Naive thymus-derived CD4-positive, alpha-beta T cell (primary cell): ENCODE results near the gene CCDC149. TPM values are rescaled to one million over a fixed set of nuclear protein-coding genes. Genes with fewer than 3 reads are reported as not detected.
A peak's percentile ranks its signal among the peaks of the same experiment; 100 is the strongest.

Source experiments
- ATAC-seq: fragments of 150-1000 bp; cut with Tn5 transposase; 2 replicates; pipeline ENCODE4 v1.10.0; 2021; ENCODE audit warnings: mild to moderate bottlenecking, moderate library complexity
- CTCF ChIA-PET: fragments of 350-600 bp; sonication (Branson Sonifier 250); formaldehyde crosslinking; loops from one replicate; lab custom pipeline; 2021; ENCODE audit warnings: antibody characterized with exemption; lab: Charles Lee
- POLR2A ChIA-PET: fragments of 350-600 bp; sonication (Branson Sonifier 250); formaldehyde crosslinking; loops from one replicate; lab custom pipeline; 2021; ENCODE audit warnings: antibody characterized with exemption, inconsistent platforms; lab: Charles Lee
- DNase-seq, 9 donors: peaks; one replicate each; pipeline versions ENCODE4 v3.0.0 to v3.0.0-alpha.2; 2020 to 2022; ENCODE audit warnings: mixed read lengths in 1 of 9
- H3K27ac ChIP-seq: one replicate; pipeline ENCODE4 v1.7.0; 2013; ENCODE audit warnings: mild to moderate bottlenecking, low read depth, low read length, moderate library complexity
- H3K27me3 ChIP-seq, 2 donors: one replicate each; pipeline ENCODE4 v1.7.0; 2013; ENCODE audit warnings: low read length in 2 of 2, mild to moderate bottlenecking in 2 of 2, moderate library complexity in 2 of 2; ENCODE audit not compliant: control insufficient read depth in 2 of 2, insufficient read depth in 2 of 2
- H3K36me3 ChIP-seq, 3 experiments: 1 replicate in 2 of 3; 2 replicates in 1 of 3; pipeline ENCODE4 v1.7.0; 2013; ENCODE audit warnings: low read length in 3 of 3, mild to moderate bottlenecking in 3 of 3, moderate library complexity in 1 of 3; ENCODE audit not compliant: insufficient read depth in 3 of 3, control insufficient read depth in 2 of 3
- H3K4me1 ChIP-seq, 2 donors: one replicate each; pipeline ENCODE4 v1.7.0; 2013; ENCODE audit warnings: low read length in 2 of 2, mild to moderate bottlenecking in 2 of 2, moderate library complexity in 1 of 2; ENCODE audit not compliant: control insufficient read depth in 2 of 2, insufficient read depth in 2 of 2
- H3K4me3 ChIP-seq: 2 replicates; pipeline ENCODE4 v1.7.0; 2013; ENCODE audit warnings: mild to moderate bottlenecking, low read length
- H3K9me3 ChIP-seq, 3 experiments: 1 replicate in 2 of 3; 2 replicates in 1 of 3; pipeline ENCODE4 v1.7.0; 2013; ENCODE audit warnings: low read length in 3 of 3; ENCODE audit not compliant: control insufficient read depth in 2 of 3
- H3K27ac Mint-ChIP-seq, 9 donors: one replicate each; pipeline ENCODE4 v1.8.0; 2020 to 2022; ENCODE audit warnings: mixed read lengths in 9 of 9, mild to moderate bottlenecking in 8 of 9, moderate library complexity in 5 of 9, inconsistent platforms in 2 of 9
- H3K27me3 Mint-ChIP-seq, 5 donors: one replicate each; pipeline ENCODE4 v1.8.0; 2021 to 2022; ENCODE audit warnings: mixed read lengths in 5 of 5, mild to moderate bottlenecking in 1 of 5
- H3K36me3 Mint-ChIP-seq, 5 donors: one replicate each; pipeline ENCODE4 v1.8.0; 2020 to 2022; ENCODE audit warnings: mixed read lengths in 5 of 5, mild to moderate bottlenecking in 3 of 5, inconsistent platforms in 1 of 5
- H3K4me1 Mint-ChIP-seq, 7 donors: one replicate each; pipeline ENCODE4 v1.8.0; 2020 to 2022; ENCODE audit warnings: mixed read lengths in 7 of 7, mild to moderate bottlenecking in 3 of 7, inconsistent platforms in 1 of 7
- H3K4me3 Mint-ChIP-seq, 10 donors: one replicate each; pipeline ENCODE4 v1.8.0; 2020 to 2022; ENCODE audit warnings: mild to moderate bottlenecking in 10 of 10, mixed read lengths in 10 of 10, moderate library complexity in 6 of 10, inconsistent platforms in 2 of 10
- H3K9me3 Mint-ChIP-seq, 11 donors: one replicate each; pipeline ENCODE4 v1.8.0; 2020 to 2022; ENCODE audit warnings: mixed read lengths in 11 of 11, mild to moderate bottlenecking in 4 of 11, inconsistent platforms in 1 of 11, moderate library complexity in 1 of 11
- intact Hi-C, 2 donors: fragments of 100-400 bp; cut with micrococcal nuclease; formaldehyde crosslinking; loops; one replicate each; pipeline ENCODE4 v1.15.1; 2023
- polyA plus RNA-seq, 2 donors: library from polyadenylated mRNA; unstranded; fragments of 300-500 nt; fragmentation: Illumina TruSeq; gene quantifications; one replicate each; pipeline ENCODE4 v1.2.3, GENCODE V29; 2021
- total RNA-seq, 6 experiments: library from RNA in 5 of 6; stranded (reverse) in 5 of 6; gene quantifications; 1 replicate in 5 of 6; 2 replicates in 1 of 6; pipeline ENCODE4 v1.2.3 and lab custom pipeline; 2021 to 2026

CCDC149 gene
- total and polyA plus RNA-seq, 7 experiments from 2014 or later = 0.19 to 6.7 (median 0.36) TPM; not detected in 3

DNA sequence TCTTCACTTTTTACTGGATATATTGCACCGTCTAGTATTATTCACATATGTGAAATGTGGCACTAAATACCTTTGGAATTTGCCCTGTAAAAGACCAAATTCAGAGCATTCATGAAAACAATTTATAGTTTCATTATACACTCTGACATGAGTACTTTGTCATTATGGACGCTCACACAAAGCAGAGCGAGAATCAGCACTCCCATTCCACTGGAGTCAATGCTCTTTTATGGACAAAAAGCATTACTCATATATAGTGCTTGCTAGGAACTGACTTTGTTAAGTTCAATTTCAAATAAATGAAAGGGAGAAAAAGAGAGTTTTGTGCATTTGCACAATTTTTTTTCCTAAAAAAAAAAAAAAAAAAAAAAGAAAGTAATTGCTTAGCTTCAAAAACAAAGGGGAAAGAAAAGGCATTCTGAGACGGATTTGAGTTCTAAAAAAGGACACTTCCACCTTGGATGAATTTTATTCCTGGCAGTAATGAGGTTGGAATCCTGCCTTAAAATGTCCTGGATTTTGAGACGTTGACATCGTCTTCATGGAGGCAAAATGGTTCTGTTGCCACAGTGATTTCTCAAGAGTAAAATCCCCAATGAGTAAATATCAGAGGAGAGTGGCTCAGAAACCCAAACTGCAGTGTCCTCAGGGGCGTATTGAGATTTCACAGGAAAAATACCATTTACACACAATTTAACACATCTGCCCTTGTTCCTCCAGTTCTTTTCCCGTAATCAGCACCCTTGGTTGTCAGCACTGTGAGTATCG is 34.8 kb downstream of the CCDC149 start:
- intact Hi-C loops = no loop called here
- no peaks in the 10 kb centered on the region for H3K36me3 ChIP-seq
- POLR2A ChIA-PET = no interaction called here
- DNase-seq (no peak), ATAC-seq (no peak)
- Mint-ChIP-seq H3K4me3 (no peak overlapping the region), H3K9me3 (peaks cover 0 to 3% (median 0%) of the 10 kb centered on the region in 11 donors), H3K4me1 (no peaks in the 10 kb centered on the region), H3K27ac (no peak overlapping the region), H3K27me3 (peaks cover 0 to 4% (median 0%) of the 10 kb centered on the region in 5 donors), H3K36me3 (no peaks in the 10 kb centered on the region)
- H3K27ac ChIP-seq = no peak overlapping the region
- CTCF ChIA-PET = no interaction called here
- H3K27me3 ChIP-seq = no peaks in the 10 kb centered on the region
- no peaks in the 10 kb centered on the region for H3K4me1 ChIP-seq
- no peaks in the 10 kb centered on the region for H3K9me3 ChIP-seq
- no peak overlapping the region for H3K4me3 ChIP-seq

DNA sequence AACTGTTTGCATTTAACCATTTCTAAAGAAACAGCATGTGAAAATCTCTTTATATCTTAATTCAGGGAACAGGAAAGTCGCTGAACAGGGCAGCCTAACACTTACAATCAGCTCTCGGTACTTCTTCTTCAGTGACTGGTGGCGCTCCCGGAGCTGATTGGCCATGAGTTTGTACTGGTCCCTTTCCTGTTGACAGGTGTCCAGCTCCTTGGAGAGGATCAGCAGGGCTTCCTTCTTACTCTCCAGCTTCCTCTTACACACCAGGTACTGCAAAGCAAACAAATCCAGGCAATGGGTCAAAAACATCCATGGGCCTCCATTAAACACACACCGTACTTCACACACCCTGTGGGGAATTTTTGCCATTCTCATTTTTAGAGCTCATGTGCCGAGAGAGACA is 36.4 kb downstream of the CCDC149 start:
- intact Hi-C loops = no loop called here
- H3K36me3 Mint-ChIP-seq = no peaks in the 10 kb centered on the region
- Histone ChIP-seq H3K4me1 (no peaks in the 10 kb centered on the region), H3K27ac (no peak overlapping the region), H3K4me3 (no peak overlapping the region), H3K36me3 (no peaks in the 10 kb centered on the region), H3K27me3 (no peaks in the 10 kb centered on the region), H3K9me3 (no peaks in the 10 kb centered on the region)
- no peak for ATAC-seq
- H3K4me1 Mint-ChIP-seq = no peaks in the 10 kb centered on the region
- no peak overlapping the region for H3K27ac Mint-ChIP-seq
- ChIA-PET POLR2A (no interaction called here), CTCF (no interaction called here)
- H3K27me3 Mint-ChIP-seq = peaks cover 0 to 4% (median 0%) of the 10 kb centered on the region in 5 donors
- H3K9me3 Mint-ChIP-seq = peaks cover 0 to 2% (median 0%) of the 10 kb centered on the region in 11 donors
- DNase-seq = no peak
- H3K4me3 Mint-ChIP-seq = no peak overlapping the region

DNA sequence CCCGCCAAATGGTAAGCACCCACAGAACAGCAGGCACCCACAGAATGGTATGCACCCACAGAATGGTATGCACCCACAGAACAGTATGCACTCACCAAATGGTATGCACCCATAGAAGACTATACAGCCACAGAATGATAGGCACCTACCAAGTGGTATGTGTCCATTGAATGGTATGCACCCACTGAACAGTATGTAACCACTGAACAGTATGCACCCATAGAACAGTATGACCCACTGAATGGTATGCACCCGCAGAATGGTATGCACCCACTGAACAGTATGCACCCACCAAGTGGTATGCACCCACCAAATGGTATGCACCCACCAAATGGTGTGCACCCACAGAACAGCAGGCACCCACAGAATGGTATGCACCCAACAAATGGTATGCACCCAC is 40.1 kb downstream of the CCDC149 start:
- Mint-ChIP-seq H3K27me3 (peaks cover 0 to 6% (median 3%) of the 10 kb centered on the region in 5 donors), H3K27ac (no peak overlapping the region), H3K9me3 (peaks cover 0 to 2% (median 0%) of the 10 kb centered on the region in 11 donors), H3K4me3 (no peak overlapping the region), H3K36me3 (no peaks in the 10 kb centered on the region), H3K4me1 (no peaks in the 10 kb centered on the region)
- Histone ChIP-seq H3K4me3 (no peak overlapping the region), H3K27ac (no peak overlapping the region), H3K36me3 (no peaks in the 10 kb centered on the region), H3K27me3 (no peaks in the 10 kb centered on the region), H3K9me3 (no peaks in the 10 kb centered on the region), H3K4me1 (no peaks in the 10 kb centered on the region)
- DNase-seq = no peak
- intact Hi-C loops = no loop called here
- CTCF ChIA-PET = no interaction called here
- POLR2A ChIA-PET = no interaction called here
- ATAC-seq = peak; percentile 32

DNA sequence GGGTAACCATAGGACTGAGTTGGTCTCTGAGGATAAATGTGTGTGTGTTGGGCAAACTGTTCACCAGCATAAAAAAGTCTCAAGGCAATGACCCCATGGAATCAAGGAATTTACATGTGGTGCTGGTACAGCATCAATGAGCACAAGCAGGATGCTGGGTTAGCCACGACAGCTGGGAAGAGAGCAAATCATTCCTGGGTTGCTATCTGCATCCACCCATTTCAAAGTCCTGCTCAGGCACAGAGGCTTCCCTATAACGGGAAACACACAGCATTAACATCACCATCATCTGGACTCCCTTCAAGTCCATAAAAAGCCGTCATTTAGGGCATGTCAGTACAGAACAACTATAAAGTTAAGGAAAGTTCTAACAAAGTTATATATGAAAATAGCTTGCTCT is 41.6 kb downstream of the CCDC149 start:
- ChIA-PET CTCF (no interaction called here), POLR2A (no interaction called here)
- Histone ChIP-seq H3K9me3 (no peaks in the 10 kb centered on the region), H3K36me3 (no peaks in the 10 kb centered on the region), H3K4me1 (no peaks in the 10 kb centered on the region), H3K4me3 (no peak overlapping the region), H3K27ac (no peak overlapping the region), H3K27me3 (no peaks in the 10 kb centered on the region)
- Mint-ChIP-seq H3K27me3 (peaks cover 0 to 6% (median 0%) of the 10 kb centered on the region in 5 donors), H3K4me3 (no peak overlapping the region), H3K36me3 (no peaks in the 10 kb centered on the region), H3K9me3 (peaks cover 0 to 5% (median 0%) of the 10 kb centered on the region in 11 donors), H3K4me1 (no peaks in the 10 kb centered on the region), H3K27ac (no peak overlapping the region)
- DNase-seq (no peak), ATAC-seq (no peak)
- intact Hi-C loops = no loop called here

DNA sequence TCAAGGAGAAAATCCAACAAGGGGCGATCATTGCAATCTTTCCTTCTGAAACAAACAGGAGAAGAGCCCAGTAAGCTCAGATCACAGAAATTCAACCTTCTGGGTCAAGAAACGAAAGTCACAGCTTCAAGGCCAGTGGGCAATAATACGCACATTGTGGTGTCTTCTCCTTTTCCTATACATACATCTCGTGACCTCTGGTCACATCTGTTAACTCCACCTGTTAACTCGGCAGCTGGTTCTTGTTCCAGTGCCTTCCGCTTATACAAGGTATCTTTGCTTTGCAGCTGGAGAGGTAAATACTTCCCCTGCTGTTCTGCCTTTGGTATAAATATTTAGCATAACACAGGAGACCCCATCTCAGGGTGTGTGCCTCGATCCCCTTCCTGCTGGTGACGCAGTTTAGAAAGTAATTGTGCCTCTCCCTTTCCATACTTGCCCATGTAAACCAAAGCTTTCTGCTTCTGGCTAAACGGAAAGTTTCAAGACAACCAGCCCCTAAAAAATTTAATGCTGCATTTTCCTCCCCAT is 45.0 kb downstream of the CCDC149 start:
- DNase-seq (no peak), ATAC-seq (no peak)
- intact Hi-C loops = no loop called here
- no peak overlapping the region for H3K4me3 Mint-ChIP-seq
- peaks cover 0 to 6% (median 0%) of the 10 kb centered on the region in 3 experiments for H3K9me3 ChIP-seq
- ChIA-PET CTCF (no interaction called here), POLR2A (no interaction called here)
- H3K9me3 Mint-ChIP-seq = peaks cover 4 to 31% (median 13%) of the 10 kb centered on the region in 11 donors
- no peaks in the 10 kb centered on the region for H3K27me3 ChIP-seq
- H3K4me1 Mint-ChIP-seq = no peaks in the 10 kb centered on the region
- H3K36me3 Mint-ChIP-seq = peaks cover 0 to 8% (median 0%) of the 10 kb centered on the region in 5 donors
- peaks cover 0 to 6% (median 0%) of the 10 kb centered on the region in 5 donors for H3K27me3 Mint-ChIP-seq
- H3K27ac ChIP-seq = no peak overlapping the region
- H3K27ac Mint-ChIP-seq = no peak overlapping the region
- H3K4me1 ChIP-seq = no peaks in the 10 kb centered on the region
- no peak overlapping the region for H3K4me3 ChIP-seq
- no peaks in the 10 kb centered on the region for H3K36me3 ChIP-seq

DNA sequence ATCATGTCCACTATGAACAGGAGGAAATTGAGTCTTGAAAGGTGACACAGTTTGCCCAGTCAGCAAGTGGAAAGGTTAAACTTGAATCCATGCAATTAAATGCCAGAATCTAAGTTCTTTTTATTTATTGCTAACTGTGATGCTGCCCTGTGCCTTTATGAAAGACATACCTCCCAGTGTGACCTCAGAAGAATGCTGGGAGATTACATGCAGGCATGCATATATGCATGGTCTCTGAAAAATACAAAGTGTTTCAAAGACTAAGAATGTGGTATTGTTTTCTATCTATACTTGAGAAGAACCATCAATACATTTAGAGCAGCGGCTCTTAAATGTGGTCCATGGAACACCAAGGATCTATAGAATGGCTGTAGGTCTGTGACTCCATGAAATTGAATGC is 45.6 kb downstream of the CCDC149 start:
- intact Hi-C loops = no loop called here
- H3K27me3 Mint-ChIP-seq = peaks cover 0 to 6% (median 0%) of the 10 kb centered on the region in 5 donors
- H3K4me1 Mint-ChIP-seq = no peaks in the 10 kb centered on the region
- no peaks in the 10 kb centered on the region for H3K4me1 ChIP-seq
- H3K9me3 Mint-ChIP-seq = peaks cover 4 to 36% (median 17%) of the 10 kb centered on the region in 11 donors
- no peak overlapping the region for H3K4me3 Mint-ChIP-seq
- DNase-seq = no peak
- H3K36me3 ChIP-seq = no peaks in the 10 kb centered on the region
- H3K27ac Mint-ChIP-seq = no peak overlapping the region
- no peak for ATAC-seq
- ChIA-PET POLR2A (no interaction called here), CTCF (no interaction called here)
- H3K9me3 ChIP-seq = peaks cover 0 to 10% (median 0%) of the 10 kb centered on the region in 3 experiments
- no peaks in the 10 kb centered on the region for H3K27me3 ChIP-seq
- no peak overlapping the region for H3K27ac ChIP-seq
- H3K36me3 Mint-ChIP-seq = peaks cover 0 to 8% (median 0%) of the 10 kb centered on the region in 5 donors
- H3K4me3 ChIP-seq = no peak overlapping the region
